ENCODE results near the gene ELL2. TPM values are rescaled to one million over a fixed set of nuclear protein-coding genes. Genes with fewer than 3 reads are reported as not detected.

The ELL2 gene
- total and polyA plus RNA-seq, 2 of the 13 experiments (the other 11 are each of a cell fraction or from before 2014, with no cell fraction given) = 78.9 to 97.1 TPM

- TF ChIP-seq ZBTB37 (CRISPR knock-in tag; IDR thresholded peaks at IDR 0.05) (no peak), CBFB (CRISPR knock-in tag; IDR thresholded peaks at IDR 0.05) (no peak), MED8 (CRISPR knock-in tag; IDR thresholded peaks at IDR 0.05; ENCODE audit: insufficient replicate concordance) (peak; percentile 17), SATB2 (CRISPR knock-in tag; IDR thresholded peaks at IDR 0.05) (no peak), ZKSCAN5 (CRISPR knock-in tag; IDR thresholded peaks at IDR 0.05) (no peak), TEAD2 (CRISPR knock-in tag; IDR thresholded peaks at IDR 0.05) (no peak), SP140L (CRISPR knock-in tag; IDR thresholded peaks at IDR 0.05; ENCODE audit: borderline replicate concordance) (no peak), SIX1 (CRISPR knock-in tag; IDR thresholded peaks at IDR 0.05; ENCODE audit: borderline replicate concordance) (peak; percentile 45; the same call in 1 of the 2 replicates), TFAP4 (IDR thresholded peaks at IDR 0.05; ENCODE audit: borderline replicate concordance, low read depth) (peak; percentile 45; the same call in 1 of the 2 replicates), TERF1 (CRISPR knock-in tag; IDR thresholded peaks at IDR 0.05) (no peak), HOMEZ (CRISPR knock-in tag; IDR thresholded peaks at IDR 0.05; ENCODE audit: low read depth) (peak; percentile 21; the same call in 1 of the 2 replicates), SALL2 (CRISPR knock-in tag; IDR thresholded peaks at IDR 0.05) (no peak), DMAP1 (CRISPR knock-in tag; IDR thresholded peaks at IDR 0.05) (no peak), SUZ12 (IDR thresholded peaks at IDR 0.05; ENCODE audit: low read depth, low read length) (no peak), TMF1 (CRISPR knock-in tag; IDR thresholded peaks at IDR 0.05; ENCODE audit: low read depth) (no peak), YEATS4 (CRISPR knock-in tag; IDR thresholded peaks at IDR 0.05; ENCODE audit: borderline replicate concordance) (no peak), RCOR2 (CRISPR knock-in tag; IDR thresholded peaks at IDR 0.05) (peak; percentile 70), RFX5 (IDR thresholded peaks at IDR 0.05; ENCODE audit: low read depth, low read length) (no peak), NRL (CRISPR knock-in tag; IDR thresholded peaks at IDR 0.05; ENCODE audit: borderline replicate concordance) (no peak), NFATC3 (CRISPR knock-in tag; IDR thresholded peaks at IDR 0.05) (no peak), ZNF7 (CRISPR knock-in tag; IDR thresholded peaks at IDR 0.05) (no peak), POLR2G (IDR thresholded peaks at IDR 0.05; ENCODE audit: low read depth, low read length) (no peak), GTF3A (CRISPR knock-in tag; conservative IDR thresholded peaks at IDR 0.05) (no peak), SALL1 (CRISPR knock-in tag; IDR thresholded peaks at IDR 0.05) (peak; percentile 51; the same call in 1 of the 2 replicates), MED13 (CRISPR knock-in tag; IDR thresholded peaks at IDR 0.05) (peak; percentile 67; the same call in 1 of the 2 replicates), ISX (CRISPR knock-in tag; conservative IDR thresholded peaks at IDR 0.05) (no peak), ZNF335 (CRISPR knock-in tag; IDR thresholded peaks at IDR 0.05) (no peak)
These were observed 35.5 kb upstream of the ELL2 start (continued) for GRCh38 chr5:95996904-95997723.

Data from HepG2 (cell line).